Loucy (cell line): Measurements from ENCODE around the gene SYCP2.

Experiments
- H2AFZ ChIP-seq: fragments of 200-600 bp; sonication (generic); 2 replicates; pipeline ENCODE4 v1.6.0; 2016; ENCODE audit warnings: antibody characterized with exemption, mild to moderate bottlenecking, low read length, moderate library complexity
- H3F3A ChIP-seq: fragments of 200-600 bp; 2 replicates; pipeline ENCODE4 v1.6.0; 2016; ENCODE audit warnings: antibody characterized with exemption, low read depth, mild to moderate bottlenecking
- H3K27me3 ChIP-seq: fragments of 200-600 bp; sonication (generic); 2 replicates; pipeline ENCODE4 v1.6.1; 2014; ENCODE audit warnings: low read length, mild to moderate bottlenecking; ENCODE audit not compliant: insufficient read depth, poor library complexity, severe bottlenecking
- H3K36me3 ChIP-seq: fragments of 200-600 bp; sonication (generic); 2 replicates; pipeline ENCODE4 v1.6.1; 2016; ENCODE audit warnings: low read length; ENCODE audit not compliant: insufficient read depth
- H3K4me1 ChIP-seq: fragments of 200-600 bp; sonication (generic); 2 replicates; pipeline ENCODE4 v1.5.1; 2014; ENCODE audit warnings: low read length, mild to moderate bottlenecking; ENCODE audit not compliant: insufficient read depth, poor library complexity, severe bottlenecking
- H3K4me2 ChIP-seq: fragments of 200-600 bp; sonication (generic); 2 replicates; pipeline ENCODE4 v1.6.0; 2014; ENCODE audit warnings: antibody characterized with exemption, low read length, low read depth, mild to moderate bottlenecking; ENCODE audit not compliant: poor library complexity, severe bottlenecking
- H3K4me3 ChIP-seq: fragments of 200-600 bp; sonication (generic); 2 replicates; pipeline ENCODE4 v1.5.1; 2014; ENCODE audit warnings: low read length, mild to moderate bottlenecking, mixed read lengths; ENCODE audit not compliant: poor library complexity, severe bottlenecking
- H3K79me2 ChIP-seq: fragments of 200-600 bp; sonication (generic); 2 replicates; pipeline ENCODE4 v1.6.1; 2014; ENCODE audit warnings: low read length; ENCODE audit not compliant: insufficient read depth
- H3K9ac ChIP-seq: fragments of 200-600 bp; sonication (generic); 2 replicates; pipeline ENCODE4 v1.6.0; 2014; ENCODE audit warnings: mild to moderate bottlenecking, low read depth, low read length, moderate library complexity; ENCODE audit not compliant: poor library complexity, severe bottlenecking
- H3K9me2 ChIP-seq: fragments of 200-600 bp; sonication (generic); replicated peaks from 2 replicates; pipeline ENCODE4 v1.6.1; 2016; ENCODE audit warnings: low read depth, low read length, mixed read lengths
- H3K9me3 ChIP-seq: fragments of 200-600 bp; sonication (generic); 2 replicates; pipeline ENCODE4 v1.6.1; 2014; ENCODE audit warnings: mild to moderate bottlenecking, antibody characterized with exemption, low read length, low read depth; ENCODE audit not compliant: insufficient read depth
- H4K20me1 ChIP-seq: fragments of 200-600 bp; sonication (generic); 2 replicates; pipeline ENCODE4 v1.6.0; 2014; ENCODE audit warnings: antibody characterized with exemption, low read length, mild to moderate bottlenecking; ENCODE audit not compliant: insufficient read depth, poor library complexity, severe bottlenecking
- CTCF ChIP-seq: fragments of 200-600 bp; sonication (generic); conservative IDR thresholded peaks from 2 replicates; pipeline ENCODE4 v1.5.1; 2014; ENCODE audit warnings: mild to moderate bottlenecking, antibody characterized with exemption, low read length
- EZH2phosphoT487 ChIP-seq: fragments of 200-600 bp; IDR thresholded peaks from 2 replicates; pipeline ENCODE4 v1.6.1; 2018; ENCODE audit warnings: antibody characterized with exemption, mild to moderate bottlenecking, moderate library complexity, borderline replicate concordance

SYCP2 gene, protein sequence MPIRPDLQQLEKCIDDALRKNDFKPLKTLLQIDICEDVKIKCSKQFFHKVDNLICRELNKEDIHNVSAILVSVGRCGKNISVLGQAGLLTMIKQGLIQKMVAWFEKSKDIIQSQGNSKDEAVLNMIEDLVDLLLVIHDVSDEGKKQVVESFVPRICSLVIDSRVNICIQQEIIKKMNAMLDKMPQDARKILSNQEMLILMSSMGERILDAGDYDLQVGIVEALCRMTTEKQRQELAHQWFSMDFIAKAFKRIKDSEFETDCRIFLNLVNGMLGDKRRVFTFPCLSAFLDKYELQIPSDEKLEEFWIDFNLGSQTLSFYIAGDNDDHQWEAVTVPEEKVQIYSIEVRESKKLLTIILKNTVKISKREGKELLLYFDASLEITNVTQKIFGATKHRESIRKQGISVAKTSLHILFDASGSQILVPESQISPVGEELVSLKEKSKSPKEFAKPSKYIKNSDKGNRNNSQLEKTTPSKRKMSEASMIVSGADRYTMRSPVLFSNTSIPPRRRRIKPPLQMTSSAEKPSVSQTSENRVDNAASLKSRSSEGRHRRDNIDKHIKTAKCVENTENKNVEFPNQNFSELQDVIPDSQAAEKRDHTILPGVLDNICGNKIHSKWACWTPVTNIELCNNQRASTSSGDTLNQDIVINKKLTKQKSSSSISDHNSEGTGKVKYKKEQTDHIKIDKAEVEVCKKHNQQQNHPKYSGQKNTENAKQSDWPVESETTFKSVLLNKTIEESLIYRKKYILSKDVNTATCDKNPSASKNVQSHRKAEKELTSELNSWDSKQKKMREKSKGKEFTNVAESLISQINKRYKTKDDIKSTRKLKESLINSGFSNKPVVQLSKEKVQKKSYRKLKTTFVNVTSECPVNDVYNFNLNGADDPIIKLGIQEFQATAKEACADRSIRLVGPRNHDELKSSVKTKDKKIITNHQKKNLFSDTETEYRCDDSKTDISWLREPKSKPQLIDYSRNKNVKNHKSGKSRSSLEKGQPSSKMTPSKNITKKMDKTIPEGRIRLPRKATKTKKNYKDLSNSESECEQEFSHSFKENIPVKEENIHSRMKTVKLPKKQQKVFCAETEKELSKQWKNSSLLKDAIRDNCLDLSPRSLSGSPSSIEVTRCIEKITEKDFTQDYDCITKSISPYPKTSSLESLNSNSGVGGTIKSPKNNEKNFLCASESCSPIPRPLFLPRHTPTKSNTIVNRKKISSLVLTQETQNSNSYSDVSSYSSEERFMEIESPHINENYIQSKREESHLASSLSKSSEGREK (N-terminal part only)

GRCh38 chr20:59933296-59933848 lies at the start of gene SYCP2:
Gene SYCP2 (minus strand): TSS chr20:59933637. CDS start chr20:59922413, 11,224 bp downstream.
- Histone ChIP-seq H3F3A (0 out of 2 replicates have a peak, but pooled peaks cover 2% of the 10 kb centered on the region), H3K4me3 (no peak within 1 kb of the TSS), H3K36me3 (no peaks in the 10 kb centered on the region), H3K9me3 (no peaks in the 10 kb centered on the region), H3K79me2 (no peaks in the 10 kb centered on the region), H3K27me3 (no peaks in the 10 kb centered on the region), H3K9me2 (no peaks in the 10 kb centered on the region), H3K4me2 (no peak within 1 kb of the TSS), H2AFZ (no peak within 1 kb of the TSS), H3K9ac (no peak within 1 kb of the TSS), H4K20me1 (no peaks in the 10 kb centered on the region), H3K4me1 (peaks cover 5% of the 10 kb centered on the region)
- no peak for TF ChIP-seq CTCF
- no peak for TF ChIP-seq EZH2phosphoT487

DNA sequence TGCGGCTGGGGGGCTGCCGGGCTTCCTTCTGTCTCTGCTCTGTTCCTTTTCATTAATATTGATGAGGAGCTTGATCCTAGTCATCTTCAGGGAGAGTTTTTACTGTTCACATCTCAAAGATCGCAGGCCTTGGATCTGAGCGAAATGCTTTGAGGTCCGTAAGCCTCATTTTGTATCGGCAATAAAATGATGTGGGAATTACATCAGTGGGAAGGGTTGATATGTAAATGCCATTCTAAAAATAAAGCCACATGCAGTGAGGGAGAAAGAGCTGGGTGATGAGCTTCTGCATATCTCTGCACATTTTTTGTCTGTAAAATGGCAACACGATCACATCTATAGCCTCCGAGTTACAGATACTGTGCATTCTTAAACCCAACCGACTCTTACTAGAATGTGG lies 49.6 kb upstream of the SYCP2 start:
- no peak overlapping the region for H3K4me3 ChIP-seq
- H3K27me3 ChIP-seq: no peaks in the 10 kb centered on the region
- no peaks in the 10 kb centered on the region for H3F3A ChIP-seq
- no peaks in the 10 kb centered on the region for H4K20me1 ChIP-seq
- H3K9me3 ChIP-seq: no peaks in the 10 kb centered on the region
- H3K79me2 ChIP-seq: no peaks in the 10 kb centered on the region
- no peak overlapping the region for H3K4me2 ChIP-seq
- no peaks in the 10 kb centered on the region for H3K36me3 ChIP-seq
- H3K4me1 ChIP-seq: peaks cover 2% of the 10 kb centered on the region
- H3K9me2 ChIP-seq: no peaks in the 10 kb centered on the region
- H2AFZ ChIP-seq: no peak overlapping the region
- H3K9ac ChIP-seq: no peak overlapping the region
- TF ChIP-seq EZH2phosphoT487: no peak
- TF ChIP-seq CTCF: no peak

GRCh38 chr20:59977086-59977485 lies 43.6 kb upstream of the SYCP2 start:
- no peaks in the 10 kb centered on the region for H3K79me2 ChIP-seq
- TF ChIP-seq CTCF: no peak
- no peak for TF ChIP-seq EZH2phosphoT487
- H2AFZ ChIP-seq: no peak overlapping the region
- H3K9ac ChIP-seq: no peak overlapping the region
- H3K4me3 ChIP-seq: no peak overlapping the region
- H4K20me1 ChIP-seq: no peaks in the 10 kb centered on the region
- no peaks in the 10 kb centered on the region for H3K9me2 ChIP-seq
- H3K9me3 ChIP-seq: no peaks in the 10 kb centered on the region
- no peaks in the 10 kb centered on the region for H3K27me3 ChIP-seq
- no peaks in the 10 kb centered on the region for H3K4me1 ChIP-seq
- no peaks in the 10 kb centered on the region for H3F3A ChIP-seq
- H3K4me2 ChIP-seq: no peak overlapping the region
- no peaks in the 10 kb centered on the region for H3K36me3 ChIP-seq
